Measurements from ENCODE around the gene BMP2.

DNA sequence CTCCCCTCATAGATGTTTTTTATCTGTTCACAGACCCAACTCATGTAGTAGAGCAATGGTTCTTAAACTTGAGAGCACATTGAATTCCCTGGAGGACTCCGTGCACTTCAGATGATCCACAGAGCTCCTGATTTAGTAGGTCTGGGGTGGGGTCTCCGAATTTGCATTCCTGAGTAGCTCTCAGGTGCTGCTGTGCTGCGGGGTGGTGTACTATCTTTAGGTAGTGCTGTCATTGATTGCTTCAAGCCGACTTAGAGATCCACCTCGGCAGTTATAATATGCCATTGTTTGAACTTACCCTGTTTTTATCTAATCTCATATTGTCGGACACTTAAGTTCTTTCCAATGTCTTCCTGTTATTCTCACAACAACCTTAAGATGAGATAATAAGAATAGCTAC is 45.0 kb downstream of the BMP2 start:
- TF ChIP-seq, protein P1, sequence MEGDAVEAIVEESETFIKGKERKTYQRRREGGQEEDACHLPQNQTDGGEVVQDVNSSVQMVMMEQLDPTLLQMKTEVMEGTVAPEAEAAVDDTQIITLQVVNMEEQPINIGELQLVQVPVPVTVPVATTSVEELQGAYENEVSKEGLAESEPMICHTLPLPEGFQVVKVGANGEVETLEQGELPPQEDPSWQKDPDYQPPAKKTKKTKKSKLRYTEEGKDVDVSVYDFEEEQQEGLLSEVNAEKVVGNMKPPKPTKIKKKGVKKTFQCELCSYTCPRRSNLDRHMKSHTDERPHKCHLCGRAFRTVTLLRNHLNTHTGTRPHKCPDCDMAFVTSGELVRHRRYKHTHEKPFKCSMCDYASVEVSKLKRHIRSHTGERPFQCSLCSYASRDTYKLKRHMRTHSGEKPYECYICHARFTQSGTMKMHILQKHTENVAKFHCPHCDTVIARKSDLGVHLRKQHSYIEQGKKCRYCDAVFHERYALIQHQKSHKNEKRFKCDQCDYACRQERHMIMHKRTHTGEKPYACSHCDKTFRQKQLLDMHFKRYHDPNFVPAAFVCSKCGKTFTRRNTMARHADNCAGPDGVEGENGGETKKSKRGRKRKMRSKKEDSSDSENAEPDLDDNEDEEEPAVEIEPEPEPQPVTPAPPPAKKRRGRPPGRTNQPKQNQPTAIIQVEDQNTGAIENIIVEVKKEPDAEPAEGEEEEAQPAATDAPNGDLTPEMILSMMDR (IDR thresholded peaks at IDR 0.05), result no peak
- TF ChIP-seq HEYL (CRISPR knock-in tag; IDR thresholded peaks at IDR 0.05) (no peak), NR3C1 (IDR thresholded peaks at IDR 0.05) (no peak)

Data from A549 (cell line).